OCI-LY7 (cell line): Measurements from ENCODE around the gene VTI1A.

ENCODE experiments used
- EZH2phosphoT487 ChIP-seq: fragments of 200-600 bp; sonication (generic); IDR thresholded peaks from 2 replicates; pipeline ENCODE4 v1.6.1; 2018; ENCODE audit warnings: low read depth, borderline replicate concordance, mild to moderate bottlenecking, mixed run types, antibody characterized with exemption, low read length, moderate library complexity, mixed read lengths
- TF ChIP-seq, protein P1 (sequence below): fragments of 200-600 bp; sonication (generic); conservative IDR thresholded peaks from 2 replicates; pipeline ENCODE4 v1.5.1; 2014; ENCODE audit warnings: mild to moderate bottlenecking, antibody characterized with exemption, low read length, moderate library complexity, mixed read lengths

DNA sequence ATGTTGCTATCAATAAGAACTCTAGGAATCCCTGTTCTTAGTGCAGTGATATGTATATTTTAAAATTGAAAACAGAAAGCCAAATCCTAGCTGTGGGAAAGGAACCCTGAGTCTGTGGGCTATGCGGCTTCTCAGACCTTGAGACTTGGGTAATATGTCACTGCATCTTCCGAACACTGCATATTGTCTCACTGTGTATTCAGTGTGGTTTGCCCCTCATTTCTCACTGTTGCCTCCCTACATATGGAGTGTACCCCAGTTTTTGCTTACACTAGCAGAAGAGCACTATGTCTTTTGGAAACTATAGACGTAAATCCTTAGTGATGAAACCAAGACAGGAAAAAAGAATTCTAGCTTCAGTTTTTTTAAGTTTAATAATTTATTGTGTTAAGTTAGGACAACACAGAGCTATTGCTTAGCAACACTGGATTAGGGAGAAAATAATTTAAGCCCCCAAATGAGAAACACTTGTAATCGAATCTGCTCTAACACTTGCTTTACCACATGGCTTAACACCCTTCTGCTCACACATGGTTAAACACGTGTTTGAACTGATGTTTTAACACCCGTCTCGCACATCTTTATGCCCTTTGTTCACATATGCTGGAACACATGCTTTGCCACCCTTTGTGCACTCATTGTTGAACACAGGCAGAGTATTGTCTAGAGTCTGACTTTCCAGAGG, 251.3 kb downstream of the VTI1A start:
- TF ChIP-seq, protein P1, sequence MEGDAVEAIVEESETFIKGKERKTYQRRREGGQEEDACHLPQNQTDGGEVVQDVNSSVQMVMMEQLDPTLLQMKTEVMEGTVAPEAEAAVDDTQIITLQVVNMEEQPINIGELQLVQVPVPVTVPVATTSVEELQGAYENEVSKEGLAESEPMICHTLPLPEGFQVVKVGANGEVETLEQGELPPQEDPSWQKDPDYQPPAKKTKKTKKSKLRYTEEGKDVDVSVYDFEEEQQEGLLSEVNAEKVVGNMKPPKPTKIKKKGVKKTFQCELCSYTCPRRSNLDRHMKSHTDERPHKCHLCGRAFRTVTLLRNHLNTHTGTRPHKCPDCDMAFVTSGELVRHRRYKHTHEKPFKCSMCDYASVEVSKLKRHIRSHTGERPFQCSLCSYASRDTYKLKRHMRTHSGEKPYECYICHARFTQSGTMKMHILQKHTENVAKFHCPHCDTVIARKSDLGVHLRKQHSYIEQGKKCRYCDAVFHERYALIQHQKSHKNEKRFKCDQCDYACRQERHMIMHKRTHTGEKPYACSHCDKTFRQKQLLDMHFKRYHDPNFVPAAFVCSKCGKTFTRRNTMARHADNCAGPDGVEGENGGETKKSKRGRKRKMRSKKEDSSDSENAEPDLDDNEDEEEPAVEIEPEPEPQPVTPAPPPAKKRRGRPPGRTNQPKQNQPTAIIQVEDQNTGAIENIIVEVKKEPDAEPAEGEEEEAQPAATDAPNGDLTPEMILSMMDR = no peak
- no peak for TF ChIP-seq EZH2phosphoT487
